ENCODE data around the gene ARFGEF3.

DNA sequence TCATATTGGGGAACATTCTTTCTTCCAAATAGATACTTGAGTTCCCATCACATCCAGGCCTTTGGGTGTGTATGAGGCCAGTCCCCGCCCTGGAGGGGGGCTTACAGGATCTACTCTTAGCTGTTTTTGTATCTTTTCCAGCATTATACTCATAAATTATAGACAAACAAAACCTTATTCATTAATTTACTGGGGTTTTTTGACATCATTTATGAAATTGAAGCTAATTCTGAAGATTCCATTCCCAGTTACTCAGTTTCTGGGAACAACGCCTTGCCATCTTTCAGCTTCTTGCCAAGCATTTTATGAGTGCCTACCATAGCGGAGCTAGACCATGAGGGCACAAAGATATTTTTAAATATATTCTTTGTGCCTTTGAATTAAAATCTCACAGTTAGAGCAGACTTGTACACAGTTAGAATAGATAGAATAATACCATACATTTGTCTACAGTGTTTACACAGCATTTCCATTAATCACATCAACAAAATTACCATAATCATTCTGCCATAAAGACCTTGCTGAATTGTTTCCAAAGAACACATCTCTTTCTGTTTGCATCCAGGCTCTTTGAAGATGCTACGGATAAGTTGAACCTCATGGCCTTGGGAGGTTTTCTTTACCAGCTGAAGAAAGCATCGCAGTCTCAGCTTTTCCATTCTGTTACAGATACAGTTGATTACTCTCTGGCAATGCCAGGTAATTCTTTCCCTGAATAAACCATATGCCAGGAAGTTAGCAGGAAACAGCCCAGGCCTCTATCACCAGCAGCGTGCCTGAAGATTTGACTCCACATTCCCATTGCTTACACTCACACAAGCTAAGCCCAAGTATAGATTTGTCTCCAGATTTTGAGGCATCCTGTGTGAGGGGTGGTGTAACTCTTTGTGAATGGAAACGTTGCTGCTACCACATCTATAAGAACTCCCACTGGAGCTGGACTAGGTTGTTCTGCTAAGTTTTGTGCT is 132.0 kb downstream of the ARFGEF3 start:
- TF ChIP-seq EP300 (IDR thresholded peaks at IDR 0.05) (no peak), POLR2A (IDR thresholded peaks at IDR 0.05; ENCODE audit: low read depth) (no peak)
- TF ChIP-seq, protein P1, sequence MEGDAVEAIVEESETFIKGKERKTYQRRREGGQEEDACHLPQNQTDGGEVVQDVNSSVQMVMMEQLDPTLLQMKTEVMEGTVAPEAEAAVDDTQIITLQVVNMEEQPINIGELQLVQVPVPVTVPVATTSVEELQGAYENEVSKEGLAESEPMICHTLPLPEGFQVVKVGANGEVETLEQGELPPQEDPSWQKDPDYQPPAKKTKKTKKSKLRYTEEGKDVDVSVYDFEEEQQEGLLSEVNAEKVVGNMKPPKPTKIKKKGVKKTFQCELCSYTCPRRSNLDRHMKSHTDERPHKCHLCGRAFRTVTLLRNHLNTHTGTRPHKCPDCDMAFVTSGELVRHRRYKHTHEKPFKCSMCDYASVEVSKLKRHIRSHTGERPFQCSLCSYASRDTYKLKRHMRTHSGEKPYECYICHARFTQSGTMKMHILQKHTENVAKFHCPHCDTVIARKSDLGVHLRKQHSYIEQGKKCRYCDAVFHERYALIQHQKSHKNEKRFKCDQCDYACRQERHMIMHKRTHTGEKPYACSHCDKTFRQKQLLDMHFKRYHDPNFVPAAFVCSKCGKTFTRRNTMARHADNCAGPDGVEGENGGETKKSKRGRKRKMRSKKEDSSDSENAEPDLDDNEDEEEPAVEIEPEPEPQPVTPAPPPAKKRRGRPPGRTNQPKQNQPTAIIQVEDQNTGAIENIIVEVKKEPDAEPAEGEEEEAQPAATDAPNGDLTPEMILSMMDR (IDR thresholded peaks at IDR 0.05) = no peak
